Measurements from ENCODE around the gene NPHP4. TPM values are rescaled to one million over a fixed set of nuclear protein-coding genes. Genes with fewer than 3 reads are reported as not detected.

NPHP4 gene
- total and polyA plus RNA-seq, 7 donors = 1.3 to 2.8 (median 1.8) TPM

DNA sequence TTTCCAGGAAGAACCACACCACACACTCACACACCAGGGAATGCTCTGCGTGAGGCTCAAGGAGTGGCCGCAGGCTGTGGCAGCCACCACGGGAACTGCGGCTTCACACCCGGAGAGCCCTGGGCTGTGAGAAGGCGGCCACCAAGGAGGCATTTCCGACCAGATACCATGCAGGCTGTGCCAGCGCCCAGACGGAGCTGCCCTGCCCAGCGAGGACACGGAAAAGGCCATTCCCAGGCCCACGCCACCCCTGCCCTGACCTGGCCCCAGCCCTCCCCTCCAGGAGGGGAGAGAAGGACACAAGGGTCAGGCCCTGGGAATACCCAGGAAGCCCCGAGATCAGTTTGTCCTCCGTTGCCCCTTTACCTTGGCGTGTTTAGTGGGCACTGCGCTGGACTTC, 119.3 kb downstream of the NPHP4 start:
- Histone ChIP-seq H3K9me3 (no peaks in the 10 kb centered on the region), H3K27me3 (ENCODE audit: insufficient read depth in 3 of 3, low read length in 2 of 3) (no peaks in the 10 kb centered on the region), H3K4me3 (no peak overlapping the region), H3K27ac (no peak overlapping the region), H3K4me1 (no peaks in the 10 kb centered on the region), H3K36me3 (ENCODE audit: insufficient read depth in 1 of 2, low read depth in 1 of 2) (peaks cover 0 to 6% of the 10 kb centered on the region in 2 donors)
- 91 to 93% (median 93%) methylated on average over 16 of the region's 16 CpGs for WGBS, 3 donors
- TF ChIP-seq, protein P1, sequence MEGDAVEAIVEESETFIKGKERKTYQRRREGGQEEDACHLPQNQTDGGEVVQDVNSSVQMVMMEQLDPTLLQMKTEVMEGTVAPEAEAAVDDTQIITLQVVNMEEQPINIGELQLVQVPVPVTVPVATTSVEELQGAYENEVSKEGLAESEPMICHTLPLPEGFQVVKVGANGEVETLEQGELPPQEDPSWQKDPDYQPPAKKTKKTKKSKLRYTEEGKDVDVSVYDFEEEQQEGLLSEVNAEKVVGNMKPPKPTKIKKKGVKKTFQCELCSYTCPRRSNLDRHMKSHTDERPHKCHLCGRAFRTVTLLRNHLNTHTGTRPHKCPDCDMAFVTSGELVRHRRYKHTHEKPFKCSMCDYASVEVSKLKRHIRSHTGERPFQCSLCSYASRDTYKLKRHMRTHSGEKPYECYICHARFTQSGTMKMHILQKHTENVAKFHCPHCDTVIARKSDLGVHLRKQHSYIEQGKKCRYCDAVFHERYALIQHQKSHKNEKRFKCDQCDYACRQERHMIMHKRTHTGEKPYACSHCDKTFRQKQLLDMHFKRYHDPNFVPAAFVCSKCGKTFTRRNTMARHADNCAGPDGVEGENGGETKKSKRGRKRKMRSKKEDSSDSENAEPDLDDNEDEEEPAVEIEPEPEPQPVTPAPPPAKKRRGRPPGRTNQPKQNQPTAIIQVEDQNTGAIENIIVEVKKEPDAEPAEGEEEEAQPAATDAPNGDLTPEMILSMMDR (IDR thresholded peaks at IDR 0.05) = no peak
- no peak for ATAC-seq
- DNase-seq = no peak
- intact Hi-C loops (cut with DNase I) = no loop called here

DNA sequence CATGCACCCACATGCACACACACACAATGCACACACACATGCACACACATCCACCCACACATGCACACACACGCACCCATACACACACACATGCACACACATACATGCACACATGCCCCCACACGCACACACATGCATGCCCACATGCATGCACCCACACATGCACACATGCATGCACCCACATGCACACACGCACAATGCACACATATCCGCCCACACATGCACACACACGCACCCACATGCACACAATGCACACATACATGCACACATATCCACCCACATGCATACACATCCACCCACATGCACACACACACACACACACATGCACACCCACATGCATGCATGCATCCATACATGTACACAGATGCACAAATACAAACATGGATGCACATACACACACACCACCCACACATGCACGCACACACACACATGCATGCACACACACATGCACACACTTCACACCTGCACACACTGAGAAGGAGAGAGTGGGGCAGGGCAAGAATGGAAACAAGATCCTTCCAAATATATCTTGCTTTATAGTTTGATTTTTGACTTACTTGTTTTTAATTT, 123.2 kb downstream of the NPHP4 start:
- Histone ChIP-seq H3K9me3 (no peaks in the 10 kb centered on the region), H3K36me3 (ENCODE audit: insufficient read depth in 1 of 2, low read depth in 1 of 2) (peaks cover 0 to 6% of the 10 kb centered on the region in 2 donors), H3K4me1 (no peaks in the 10 kb centered on the region), H3K27me3 (ENCODE audit: insufficient read depth in 3 of 3, low read length in 2 of 3) (no peaks in the 10 kb centered on the region), H3K4me3 (no peak overlapping the region), H3K27ac (no peak overlapping the region)
- 90 to 99% (median 95%) methylated on average over 6 of the region's 6 CpGs for WGBS, 3 donors
- intact Hi-C loops (cut with DNase I) = loop anchor here in 1 of 2 donors (10.0 kb wide), 1 partner anchor 1616 kb away; no protein-coding TSS in a partner anchor
- ATAC-seq (no peak), DNase-seq (no peak)
- TF ChIP-seq, protein P1 (IDR thresholded peaks at IDR 0.05) = no peak

DNA sequence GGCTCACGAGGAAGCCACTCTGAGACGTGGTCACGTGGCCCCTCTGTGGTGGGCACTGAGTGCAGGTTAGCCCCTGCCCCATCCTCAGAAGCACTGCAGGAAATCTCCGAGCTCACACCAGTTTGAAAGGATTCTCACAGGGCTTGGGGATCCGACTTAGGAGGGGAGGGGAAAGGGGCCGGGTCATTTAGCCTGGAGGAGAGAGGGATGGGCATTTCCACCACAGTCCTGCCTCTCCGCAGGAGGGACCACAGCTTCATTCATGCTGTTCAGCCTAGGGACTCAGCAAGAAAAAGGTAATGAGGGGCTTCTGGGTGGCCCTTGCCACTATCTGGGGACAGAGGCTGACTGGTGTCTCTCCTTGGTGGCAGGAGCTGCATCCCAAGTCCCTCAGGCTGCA, 126.5 kb downstream of the NPHP4 start:
- WGBS, 3 donors = 86 to 92% (median 86%) methylated on average over 7 of the region's 7 CpGs
- no peak overlapping the region for H3K4me3 ChIP-seq
- intact Hi-C loops (cut with DNase I) = loop anchor here in 1 of 2 donors (10.0 kb wide), 1 partner anchor 1619 kb away; no protein-coding TSS in a partner anchor
- H3K9me3 ChIP-seq = no peaks in the 10 kb centered on the region
- H3K36me3 ChIP-seq (ENCODE audit: insufficient read depth in 1 of 2, low read depth in 1 of 2) = peaks cover 0 to 3% of the 10 kb centered on the region in 2 donors
- TF ChIP-seq, protein P1 (IDR thresholded peaks at IDR 0.05) = no peak
- no peaks in the 10 kb centered on the region for H3K4me1 ChIP-seq
- H3K27me3 ChIP-seq (ENCODE audit: insufficient read depth in 3 of 3, low read length in 2 of 3) = no peaks in the 10 kb centered on the region
- no peak for ATAC-seq
- DNase-seq = no peak
- H3K27ac ChIP-seq = no peak overlapping the region

DNA sequence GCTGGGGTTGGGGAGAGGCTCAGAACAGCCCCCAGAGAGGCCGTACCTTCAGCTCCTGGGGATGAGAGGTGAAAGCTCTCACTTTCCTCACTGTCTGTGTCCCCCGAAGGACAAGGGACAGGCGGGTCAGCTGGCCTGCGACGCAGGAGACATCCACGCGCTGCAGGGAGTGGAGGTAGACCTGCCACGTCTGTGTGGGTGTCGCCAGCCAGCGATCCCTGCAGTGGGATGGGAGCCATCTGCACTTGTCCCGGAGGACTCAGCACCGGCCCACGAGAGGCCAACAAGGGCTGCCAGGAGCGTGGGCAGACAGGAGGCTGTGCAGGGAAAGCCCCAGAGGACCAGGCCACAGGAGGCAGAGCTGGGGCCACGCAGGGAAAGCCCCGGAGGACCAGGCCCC, 127.2 kb downstream of the NPHP4 start:
- intact Hi-C loops (cut with DNase I) = loop anchor here in 1 of 2 donors (10.0 kb wide), 1 partner anchor 1620 kb away; no protein-coding TSS in a partner anchor
- peaks cover 0 to 3% of the 10 kb centered on the region in 2 donors for H3K36me3 ChIP-seq (ENCODE audit: insufficient read depth in 1 of 2, low read depth in 1 of 2)

More for the DNA sequence above, 127.2 kb downstream of the NPHP4 start:
- no peak for ATAC-seq
- no peak overlapping the region for H3K4me3 ChIP-seq
- 83 to 92% (median 88%) methylated on average over 15 to 16 of the region's 16 CpGs for WGBS, 3 donors
- H3K27ac ChIP-seq = no peak overlapping the region
- no peaks in the 10 kb centered on the region for H3K4me1 ChIP-seq
- no peak for DNase-seq
- no peaks in the 10 kb centered on the region for H3K27me3 ChIP-seq (ENCODE audit: insufficient read depth in 3 of 3, low read length in 2 of 3)
- H3K9me3 ChIP-seq = no peaks in the 10 kb centered on the region
- TF ChIP-seq, protein P1 (IDR thresholded peaks at IDR 0.05) = no peak
